Right renal cortex interstitium (tissue), 3 donors: ENCODE results near the gene GCNT2. TPM values are rescaled to one million over a fixed set of nuclear protein-coding genes. Genes with fewer than 3 reads are reported as not detected.
"Not testable (repeated sequence)": the region's sequence is repeated elsewhere in the genome, so short reads cannot be mapped to it uniquely, and the experiment has no call there.

Source experiments
- DNase-seq, 3 donors: peaks; one replicate each; pipeline ENCODE4 v3.0.0-alpha.2; 2013; ENCODE audit warnings: low read depth in 3 of 3, low spot score in 2 of 3
- polyA plus RNA-seq, 3 donors: library from polyadenylated mRNA; unstranded; fragments of 120-200 nt; gene quantifications; one replicate each; pipeline ENCODE4 v1.2.1, GENCODE V29; 2013; ENCODE audit not compliant: insufficient read length in 3 of 3

The GCNT2 gene
- polyA plus RNA-seq, 3 donors, result 17.0 to 18.7 (median 17.3) TPM

- no peak for DNase-seq
Observed at GRCh38 chr6:10599046-10599445, 77.9 kb downstream of the GCNT2 start.

GRCh38 chr6:10600681-10601080, 79.5 kb downstream of the GCNT2 start:
- not testable (repeated sequence) for DNase-seq

GRCh38 chr6:10603219-10603618, 82.1 kb downstream of the GCNT2 start:
- DNase-seq, result no peak

GRCh38 chr6:10609038-10609437, 87.9 kb downstream of the GCNT2 start:
- no peak for DNase-seq

GRCh38 chr6:10610289-10610688, 89.1 kb downstream of the GCNT2 start:
- DNase-seq, result no peak

GRCh38 chr6:10612161-10612560, 91.0 kb downstream of the GCNT2 start:
- DNase-seq, result no peak

GRCh38 chr6:10613077-10613476, 91.9 kb downstream of the GCNT2 start:
- DNase-seq, result no peak

- DNase-seq, result no peak
Observed at GRCh38 chr6:10613723-10614122, 92.6 kb downstream of the GCNT2 start.

- no peak for DNase-seq
Observed at GRCh38 chr6:10615675-10616074, 94.5 kb downstream of the GCNT2 start.

GRCh38 chr6:10616266-10616665, 95.1 kb downstream of the GCNT2 start:
- not testable (repeated sequence) for DNase-seq

- no peak for DNase-seq
Observed at GRCh38 chr6:10617008-10617696, 96.0 kb downstream of the GCNT2 start.

GRCh38 chr6:10618409-10618808, 97.3 kb downstream of the GCNT2 start:
- DNase-seq, result no peak

- no peak for DNase-seq
Observed at GRCh38 chr6:10621213-10621612, 100.1 kb downstream of the GCNT2 start.

- no peak for DNase-seq
Observed at GRCh38 chr6:10621847-10622246, 100.7 kb downstream of the GCNT2 start.

GRCh38 chr6:10624836-10625235, 103.7 kb downstream of the GCNT2 start:
- DNase-seq, result no peak

- no peak for DNase-seq
Observed at GRCh38 chr6:10626154-10626741, 105.1 kb downstream of the GCNT2 start.

GRCh38 chr6:10627800-10628199, 106.6 kb downstream of the GCNT2 start:
- DNase-seq, result no peak

GRCh38 chr6:10630178-10630577, 109.0 kb downstream of the GCNT2 start:
- DNase-seq, result no peak

- DNase-seq, result no peak
Observed at GRCh38 chr6:10633216-10633615, 112.1 kb downstream of the GCNT2 start.

- no peak for DNase-seq
Observed at GRCh38 chr6:10640412-10640811, 119.3 kb downstream of the GCNT2 start.

- DNase-seq, result no peak
Observed at GRCh38 chr6:10641528-10641927, 120.4 kb downstream of the GCNT2 start.

GRCh38 chr6:10643201-10643651, 122.1 kb downstream of the GCNT2 start:
- DNase-seq, result no peak
